KMS-11 (cell line): ENCODE data around the gene MCRS1.

Source experiments
- H2AFZ ChIP-seq: fragments of 200-600 bp; sonication (generic); 2 replicates; pipeline ENCODE4 v1.6.1; 2016; ENCODE audit warnings: antibody characterized with exemption, mixed run types, low read depth
- H3K27ac ChIP-seq: fragments of 200-600 bp; sonication (generic); 2 replicates; pipeline ENCODE4 v1.6.1; 2016; ENCODE audit warnings: mild to moderate bottlenecking, mixed run types
- H3K27me3 ChIP-seq: fragments of 200-600 bp; sonication (generic); 2 replicates; pipeline ENCODE4 v1.6.1; 2017; ENCODE audit warnings: mild to moderate bottlenecking, low read depth, mixed run types, moderate library complexity; ENCODE audit not compliant: insufficient read depth
- H3K36me3 ChIP-seq: fragments of 200-600 bp; sonication (generic); 2 replicates; pipeline ENCODE4 v1.6.1; 2017; ENCODE audit warnings: mild to moderate bottlenecking, mixed run types; ENCODE audit not compliant: insufficient read depth
- H3K4me1 ChIP-seq: fragments of 200-600 bp; sonication (generic); 2 replicates; pipeline ENCODE4 v1.6.1; 2016; ENCODE audit warnings: mild to moderate bottlenecking, low read depth, mixed run types; ENCODE audit not compliant: poor library complexity, severe bottlenecking
- H3K4me2 ChIP-seq: fragments of 200-600 bp; sonication (generic); 2 replicates; pipeline ENCODE4 v1.7.0; 2016; ENCODE audit warnings: mild to moderate bottlenecking, mixed run types
- H3K4me3 ChIP-seq: fragments of 200-600 bp; sonication (generic); IDR thresholded peaks from 2 replicates; pipeline ENCODE4 v1.6.1; 2017; ENCODE audit warnings: low read depth, low read length, mixed read lengths; ENCODE audit not compliant: insufficient read depth
- H3K79me2 ChIP-seq: fragments of 200-600 bp; sonication (generic); 2 replicates; pipeline ENCODE4 v1.6.1; 2016; ENCODE audit warnings: low read depth, mixed run types; ENCODE audit not compliant: insufficient read depth
- H3K9ac ChIP-seq: fragments of 200-600 bp; sonication (generic); 2 replicates; pipeline ENCODE4 v1.6.1; 2016; ENCODE audit warnings: mild to moderate bottlenecking, mixed run types
- H4K20me1 ChIP-seq: fragments of 200-600 bp; sonication (generic); 2 replicates; pipeline ENCODE4 v1.6.1; 2016; ENCODE audit warnings: mild to moderate bottlenecking, mixed run types; ENCODE audit not compliant: insufficient read depth
- TF ChIP-seq, protein P1 (sequence below): fragments of 200-600 bp; sonication (generic); conservative IDR thresholded peaks from 2 replicates; pipeline ENCODE4 v1.6.1; 2017; ENCODE audit warnings: low read depth, mild to moderate bottlenecking, antibody characterized with exemption, low read length, moderate library complexity, mixed read lengths

The MCRS1 gene

DNA sequence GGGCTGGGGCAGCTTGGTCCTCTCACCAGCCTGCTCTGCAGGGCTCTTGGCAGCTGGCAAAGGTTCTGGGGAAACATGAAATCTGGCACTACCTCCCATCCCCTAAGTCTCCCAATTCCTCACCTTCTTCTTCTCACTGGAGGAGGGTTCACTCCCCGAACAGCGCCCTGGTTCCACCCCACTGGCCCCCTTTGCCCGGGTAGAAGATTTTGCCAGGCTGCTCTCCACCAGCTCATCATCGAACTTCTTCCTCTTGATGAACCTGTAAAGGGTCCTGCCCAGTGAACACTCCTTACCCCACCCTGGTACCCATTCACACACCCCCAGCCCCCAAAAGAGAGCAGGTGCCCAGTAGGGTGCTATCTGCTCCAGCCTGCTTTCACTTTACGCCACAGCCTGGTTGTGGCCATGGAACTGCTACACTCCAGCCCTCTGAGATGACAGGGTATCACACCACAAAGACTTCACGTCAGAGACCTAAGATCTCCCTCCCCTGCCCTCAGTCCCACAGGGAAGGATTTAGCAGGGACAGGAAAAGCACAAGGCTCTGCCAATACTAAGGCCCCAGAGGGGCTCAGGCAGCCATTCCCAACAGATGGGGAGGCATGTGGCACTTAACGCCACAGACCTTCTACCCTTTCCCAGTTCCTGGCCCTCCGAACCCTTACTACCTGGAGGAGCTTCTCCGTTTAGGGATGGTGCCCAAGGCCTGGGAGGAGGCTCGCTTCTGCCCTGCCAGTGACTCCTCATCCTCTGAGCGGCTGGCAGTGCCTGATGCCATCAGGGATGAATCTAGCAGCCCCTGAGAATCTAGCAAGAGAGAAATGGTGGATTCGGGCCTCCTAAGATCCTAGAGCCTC lies 2.3 kb downstream of the MCRS1 start:
- no peak overlapping the region for H2AFZ ChIP-seq
- H3K4me2 ChIP-seq, result no peak overlapping the region
- TF ChIP-seq, protein P1, sequence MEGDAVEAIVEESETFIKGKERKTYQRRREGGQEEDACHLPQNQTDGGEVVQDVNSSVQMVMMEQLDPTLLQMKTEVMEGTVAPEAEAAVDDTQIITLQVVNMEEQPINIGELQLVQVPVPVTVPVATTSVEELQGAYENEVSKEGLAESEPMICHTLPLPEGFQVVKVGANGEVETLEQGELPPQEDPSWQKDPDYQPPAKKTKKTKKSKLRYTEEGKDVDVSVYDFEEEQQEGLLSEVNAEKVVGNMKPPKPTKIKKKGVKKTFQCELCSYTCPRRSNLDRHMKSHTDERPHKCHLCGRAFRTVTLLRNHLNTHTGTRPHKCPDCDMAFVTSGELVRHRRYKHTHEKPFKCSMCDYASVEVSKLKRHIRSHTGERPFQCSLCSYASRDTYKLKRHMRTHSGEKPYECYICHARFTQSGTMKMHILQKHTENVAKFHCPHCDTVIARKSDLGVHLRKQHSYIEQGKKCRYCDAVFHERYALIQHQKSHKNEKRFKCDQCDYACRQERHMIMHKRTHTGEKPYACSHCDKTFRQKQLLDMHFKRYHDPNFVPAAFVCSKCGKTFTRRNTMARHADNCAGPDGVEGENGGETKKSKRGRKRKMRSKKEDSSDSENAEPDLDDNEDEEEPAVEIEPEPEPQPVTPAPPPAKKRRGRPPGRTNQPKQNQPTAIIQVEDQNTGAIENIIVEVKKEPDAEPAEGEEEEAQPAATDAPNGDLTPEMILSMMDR, result no peak
- H3K36me3 ChIP-seq, result no peaks in the 10 kb centered on the region
- no peak overlapping the region for H3K27ac ChIP-seq
- no peak overlapping the region for H3K9ac ChIP-seq
- H3K27me3 ChIP-seq, result no peaks in the 10 kb centered on the region
- no peaks in the 10 kb centered on the region for H4K20me1 ChIP-seq
- peaks cover 37% of the 10 kb centered on the region for H3K79me2 ChIP-seq
- peaks cover 23% of the 10 kb centered on the region for H3K4me1 ChIP-seq
- no peak overlapping the region for H3K4me3 ChIP-seq

DNA sequence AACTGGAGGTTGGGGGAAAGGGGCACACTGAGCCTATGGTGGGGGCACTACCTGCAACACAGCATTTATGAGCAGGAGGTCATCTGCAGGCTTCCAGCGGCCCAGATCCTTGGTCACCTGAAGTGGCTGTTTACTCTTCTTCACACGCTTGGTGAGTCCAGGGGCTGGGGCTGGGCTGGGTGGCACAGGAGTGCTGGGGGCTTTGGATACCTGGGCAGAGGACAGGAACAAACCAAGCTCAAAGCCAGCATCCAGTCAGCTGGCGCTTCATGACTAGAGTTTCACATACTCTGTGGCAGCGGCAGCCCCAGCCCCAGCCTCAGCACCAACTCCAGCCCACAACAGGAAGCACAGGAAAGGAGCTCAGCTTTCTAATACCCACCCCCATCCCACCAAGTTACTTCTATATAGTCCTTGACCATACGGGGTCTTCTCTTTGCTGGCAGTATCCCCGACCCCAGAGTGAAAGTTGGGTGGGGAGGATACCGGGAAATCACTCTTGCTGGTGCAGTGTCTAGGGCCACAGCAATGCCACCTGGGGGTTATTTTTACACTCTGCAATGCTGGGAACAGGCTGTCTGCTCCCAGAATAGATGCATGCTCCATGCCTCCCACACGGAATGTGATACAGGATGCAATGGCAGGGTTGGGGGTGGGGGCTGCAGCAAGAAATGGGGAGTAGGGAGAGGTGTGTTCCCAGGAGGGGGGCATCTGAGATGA lies 3.1 kb downstream of the MCRS1 start:
- H2AFZ ChIP-seq, result no peak overlapping the region
- no peak overlapping the region for H3K4me2 ChIP-seq
- TF ChIP-seq, protein P1, result no peak
- no peak overlapping the region for H3K4me3 ChIP-seq
- H3K36me3 ChIP-seq, result no peaks in the 10 kb centered on the region
- H3K4me1 ChIP-seq, result peaks cover 21% of the 10 kb centered on the region
- no peak overlapping the region for H3K27ac ChIP-seq
- H3K79me2 ChIP-seq, result peaks cover 33% of the 10 kb centered on the region
- no peaks in the 10 kb centered on the region for H3K27me3 ChIP-seq
- no peaks in the 10 kb centered on the region for H4K20me1 ChIP-seq
- no peak overlapping the region for H3K9ac ChIP-seq

DNA sequence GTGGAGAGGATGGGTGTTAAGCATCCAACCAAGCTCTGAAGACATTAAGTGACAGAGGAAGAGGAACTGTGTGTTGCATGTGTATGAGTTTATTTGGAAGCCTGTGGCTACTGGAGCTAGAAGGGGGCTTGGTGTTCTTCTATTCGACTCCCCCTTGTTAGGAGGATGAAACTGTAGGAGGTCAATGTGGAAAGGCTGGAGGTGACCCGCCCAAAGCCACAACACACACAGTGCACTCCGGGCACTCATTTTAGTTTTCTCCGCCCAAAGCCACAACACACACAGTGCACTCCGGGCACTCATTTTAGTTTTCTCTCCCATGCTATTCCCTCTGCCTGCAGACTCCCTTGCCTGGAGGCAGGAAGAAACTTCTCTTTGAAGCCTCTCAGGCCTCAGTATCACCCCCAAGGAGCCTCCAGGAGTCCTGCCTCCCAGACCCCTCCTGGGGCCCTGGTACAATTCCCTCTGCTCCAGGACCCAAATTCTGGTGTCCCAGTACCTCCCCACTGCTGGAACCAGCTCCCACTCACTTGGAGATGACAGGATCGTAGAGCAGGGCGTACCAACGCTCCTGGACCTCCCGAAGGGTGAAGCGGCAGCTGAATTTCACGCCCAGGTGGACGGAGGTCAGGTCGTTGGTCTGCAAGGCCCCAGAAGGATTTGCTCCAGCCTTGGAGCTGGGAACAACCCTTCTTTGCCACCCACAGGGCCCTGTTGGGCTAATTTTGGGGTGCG lies 3.8 kb downstream of the MCRS1 start:
- Histone ChIP-seq H3K4me3 (no peak overlapping the region), H3K9ac (no peak overlapping the region), H3K4me1 (peaks cover 14% of the 10 kb centered on the region), H3K4me2 (no peak overlapping the region), H3K79me2 (peaks cover 27% of the 10 kb centered on the region), H2AFZ (no peak overlapping the region), H3K27ac (no peak overlapping the region), H3K36me3 (no peaks in the 10 kb centered on the region), H4K20me1 (no peaks in the 10 kb centered on the region), H3K27me3 (no peaks in the 10 kb centered on the region)
- TF ChIP-seq, protein P1, result no peak

DNA sequence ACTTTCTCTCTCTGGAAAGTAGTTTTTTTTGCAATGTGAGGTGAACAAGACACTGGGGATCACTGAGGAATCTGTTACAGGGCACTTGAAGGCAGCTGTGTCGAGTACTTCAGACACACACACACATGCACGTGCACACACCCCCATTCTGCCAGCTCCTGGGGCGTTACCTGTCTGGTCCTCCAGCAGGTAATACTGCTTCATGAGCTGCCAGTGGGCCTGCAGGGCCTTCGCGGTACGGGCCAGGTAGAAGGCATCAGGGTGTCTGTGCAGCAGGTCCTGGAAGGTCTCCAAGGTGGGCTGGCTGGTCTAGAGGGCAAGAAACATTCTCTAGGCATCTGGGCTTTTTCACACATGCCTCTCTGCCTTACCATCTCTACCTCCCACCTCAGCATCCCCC lies 5.1 kb downstream of the MCRS1 start:
- no peak overlapping the region for H3K4me2 ChIP-seq
- H3K79me2 ChIP-seq, result peaks cover 16% of the 10 kb centered on the region
- no peak overlapping the region for H3K9ac ChIP-seq
- H3K4me1 ChIP-seq, result peaks cover 12% of the 10 kb centered on the region
- no peaks in the 10 kb centered on the region for H3K27me3 ChIP-seq
- TF ChIP-seq, protein P1, result no peak
- no peaks in the 10 kb centered on the region for H4K20me1 ChIP-seq
- H3K36me3 ChIP-seq, result no peaks in the 10 kb centered on the region
- H2AFZ ChIP-seq, result no peak overlapping the region
- H3K4me3 ChIP-seq, result no peak overlapping the region
- no peak overlapping the region for H3K27ac ChIP-seq
